Breast epithelium (tissue), 4 donors: ENCODE data around the gene STIM1. TPM values are rescaled to one million over a fixed set of nuclear protein-coding genes. Genes with fewer than 3 reads are reported as not detected.
A peak's percentile ranks its signal among the peaks of the same experiment; 100 is the strongest.

Source experiments
- DNase-seq, 2 donors: peaks; one replicate each; pipeline ENCODE4 v3.0.0-alpha.2; 2019; ENCODE audit warnings: low spot score in 2 of 2
- H3K27ac ChIP-seq, 2 donors: fragments of 200-600 bp; sonication (generic) in 1 of 2; one replicate each; pipeline ENCODE4 v1.5.1; 2016 to 2019; ENCODE audit warnings: mild to moderate bottlenecking in 1 of 2
- H3K27me3 ChIP-seq, 2 donors: fragments of 200-600 bp; sonication (generic) in 1 of 2; one replicate each; pipeline versions ENCODE4 v1.5.1 to v1.6.0; 2017 to 2019; ENCODE audit warnings: control low read depth in 1 of 2, mild to moderate bottlenecking in 1 of 2
- H3K36me3 ChIP-seq: fragments of 200-600 bp; one replicate; pipeline ENCODE4 v1.5.1; 2019
- H3K4me1 ChIP-seq, 2 donors: fragments of 200-600 bp; sonication (generic); one replicate each; pipeline ENCODE4 v1.5.1; 2016 to 2019; ENCODE audit warnings: control low read depth in 1 of 2
- H3K4me3 ChIP-seq, 3 donors: fragments of 200-600 bp; sonication (generic); 1 replicate in 2 of 3; 2 replicates in 1 of 3; pipeline ENCODE4 v1.5.1; 2016 to 2019; ENCODE audit warnings: mild to moderate bottlenecking in 3 of 3, moderate library complexity in 2 of 3
- H3K9me3 ChIP-seq, 2 donors: fragments of 200-600 bp; sonication (generic) in 1 of 2; one replicate each; pipeline ENCODE4 v1.5.1; 2016 to 2019; ENCODE audit warnings: control low read depth in 1 of 2
- CTCF ChIP-seq, 3 donors: fragments of 450-650 bp; IDR thresholded peaks; one replicate each; pipeline ENCODE4 v1.5.1; 2016 to 2017; ENCODE audit warnings: antibody characterized with exemption in 3 of 3, mild to moderate bottlenecking in 3 of 3, moderate library complexity in 3 of 3
- POLR2A ChIP-seq: fragments of 450-650 bp; IDR thresholded peaks from one replicate; pipeline ENCODE4 v1.6.1; 2016; ENCODE audit warnings: antibody characterized with exemption, mild to moderate bottlenecking, moderate library complexity
- POLR2AphosphoS5 ChIP-seq, 3 donors: sonication (generic); formaldehyde crosslinking; IDR thresholded peaks; one replicate each; pipeline ENCODE4 v1.6.1; 2017; ENCODE audit warnings: antibody characterized with exemption in 3 of 3
- intact Hi-C: fragments of 100-400 bp; cut with DNase I; formaldehyde crosslinking; loops from one replicate; pipeline ENCODE4 v1.15.1; 2023; ENCODE audit warnings: low total_unique reads
- total RNA-seq, 3 donors: library from RNA; depleted of rRNA; stranded (reverse); fragments of >200 nt; gene quantifications; one replicate each; pipeline ENCODE4 v1.1.0, GENCODE V29; 2016

Gene STIM1
- total RNA-seq, 3 donors from 2014 or later: 44.2 to 68.2 (median 47.9) TPM

GRCh38 chr11:4040461-4040860, 185.0 kb downstream of the STIM1 start:
- H3K9me3 ChIP-seq: no peaks in the 10 kb centered on the region
- DNase-seq: no peak
- no peak overlapping the region for H3K4me3 ChIP-seq
- peaks cover 0 to 16% of the 10 kb centered on the region in 2 donors for H3K4me1 ChIP-seq
- no peaks in the 10 kb centered on the region for H3K36me3 ChIP-seq
- no peaks in the 10 kb centered on the region for H3K27me3 ChIP-seq
- TF ChIP-seq POLR2AphosphoS5 (IDR thresholded peaks at IDR 0.05) (no peak), POLR2A (no peak), CTCF (IDR thresholded peaks at IDR 0.05) (no peak)
- H3K27ac ChIP-seq: no peak overlapping the region
- intact Hi-C loops: no loop called here

- Histone ChIP-seq H3K27ac (no peak overlapping the region), H3K4me3 (no peak overlapping the region), H3K9me3 (no peaks in the 10 kb centered on the region), H3K27me3 (no peaks in the 10 kb centered on the region), H3K4me1 (peaks cover 0 to 16% of the 10 kb centered on the region in 2 donors), H3K36me3 (no peaks in the 10 kb centered on the region)
- TF ChIP-seq POLR2A: no peak
- no peak for TF ChIP-seq CTCF (IDR thresholded peaks at IDR 0.05)
- no peak for TF ChIP-seq POLR2AphosphoS5 (IDR thresholded peaks at IDR 0.05)
- intact Hi-C loops: no loop called here
- DNase-seq: no peak
Observed at GRCh38 chr11:4041731-4042391, 186.4 kb downstream of the STIM1 start.

- DNase-seq: peak in 1 of 2 donors; percentile 88
- no peak overlapping the region for H3K4me3 ChIP-seq
- peaks cover 0 to 16% of the 10 kb centered on the region in 2 donors for H3K4me1 ChIP-seq
- TF ChIP-seq POLR2A (no peak), POLR2AphosphoS5 (IDR thresholded peaks at IDR 0.05) (no peak), CTCF (IDR thresholded peaks at IDR 0.05) (no peak)
- H3K36me3 ChIP-seq: no peaks in the 10 kb centered on the region
- H3K9me3 ChIP-seq: no peaks in the 10 kb centered on the region
- peak overlapping the region; percentile 44 to 76 for H3K27ac ChIP-seq
- no peaks in the 10 kb centered on the region for H3K27me3 ChIP-seq
- intact Hi-C loops: no loop called here
Observed at GRCh38 chr11:4044976-4045646, 189.6 kb downstream of the STIM1 start.

- Histone ChIP-seq H3K27ac (no peak overlapping the region), H3K4me3 (no peak overlapping the region), H3K36me3 (no peaks in the 10 kb centered on the region), H3K27me3 (no peaks in the 10 kb centered on the region), H3K4me1 (peaks cover 0 to 16% of the 10 kb centered on the region in 2 donors), H3K9me3 (no peaks in the 10 kb centered on the region)
- intact Hi-C loops: no loop called here
- DNase-seq: no peak
- TF ChIP-seq POLR2AphosphoS5 (IDR thresholded peaks at IDR 0.05): no peak
- TF ChIP-seq CTCF (IDR thresholded peaks at IDR 0.05): no peak
- no peak for TF ChIP-seq POLR2A
Observed at GRCh38 chr11:4048340-4048739, 192.9 kb downstream of the STIM1 start.

GRCh38 chr11:4049006-4049405, 193.5 kb downstream of the STIM1 start:
- no peaks in the 10 kb centered on the region for H3K36me3 ChIP-seq
- H3K4me3 ChIP-seq: no peak overlapping the region
- intact Hi-C loops: no loop called here
- H3K9me3 ChIP-seq: no peaks in the 10 kb centered on the region
- H3K4me1 ChIP-seq: peaks cover 0 to 14% of the 10 kb centered on the region in 2 donors
- H3K27ac ChIP-seq: no peak overlapping the region
- TF ChIP-seq CTCF (IDR thresholded peaks at IDR 0.05) (no peak), POLR2AphosphoS5 (IDR thresholded peaks at IDR 0.05) (no peak), POLR2A (no peak)
- no peak for DNase-seq
- H3K27me3 ChIP-seq: no peaks in the 10 kb centered on the region
